ENCODE data around the gene RASSF5. TPM values are rescaled to one million over a fixed set of nuclear protein-coding genes. Genes with fewer than 3 reads are reported as not detected.

The RASSF5 gene
- total RNA-seq, 1 experiment from 2014 or later, result 2.1 TPM

- ChIA-PET CTCF (interaction anchor here (1.2 to 4.4 kb wide), 9 partner anchors 9 to 375 kb away, joined by 3 to 49 read pairs (median 5); partner anchors contain the start of gene IKBKE), POLR2A (no interaction called here)
- ATAC-seq, result peak; percentile 83
- H3K27ac Mint-ChIP-seq, result no peak overlapping the region
- peak overlapping the region; percentile 70 for H3K4me3 Mint-ChIP-seq
- peaks cover 36% of the 10 kb centered on the region for H3K27me3 Mint-ChIP-seq (ENCODE audit: low read depth)
- peak; percentile 73 for DNase-seq (ENCODE audit: low spot score)
- no peaks in the 10 kb centered on the region for H3K9me3 Mint-ChIP-seq
- no peaks in the 10 kb centered on the region for H3K36me3 Mint-ChIP-seq
- TF ChIP-seq NFYB (CRISPR knock-in tag; conservative IDR thresholded peaks at IDR 0.05; ENCODE audit: low read depth) (no peak), CDX4 (CRISPR knock-in tag; IDR thresholded peaks at IDR 0.05; ENCODE audit: borderline replicate concordance) (no peak), ETV6 (CRISPR knock-in tag; IDR thresholded peaks at IDR 0.05) (no peak), ZNF263 (CRISPR knock-in tag; IDR thresholded peaks at IDR 0.05; ENCODE audit: low read depth) (no peak), HMGXB4 (CRISPR knock-in tag; IDR thresholded peaks at IDR 0.05) (peak; percentile 77; the same call in 1 of the 2 replicates), RELA (CRISPR knock-in tag; IDR thresholded peaks at IDR 0.05; ENCODE audit: borderline replicate concordance) (no peak), E2F5 (CRISPR knock-in tag; IDR thresholded peaks at IDR 0.05) (0 out of 2 replicates have a peak, but pooled peaks have one; percentile 37), TCF7 (CRISPR knock-in tag; IDR thresholded peaks at IDR 0.05; ENCODE audit: low read depth) (no peak), RORB (CRISPR knock-in tag; IDR thresholded peaks at IDR 0.05) (no peak), TEAD4 (CRISPR knock-in tag; IDR thresholded peaks at IDR 0.05) (no peak), MAX (CRISPR knock-in tag; IDR thresholded peaks at IDR 0.05) (0 out of 2 replicates have a peak, but pooled peaks have one; percentile 23), ERG (CRISPR knock-in tag; IDR thresholded peaks at IDR 0.05) (no peak), ZNF425 (CRISPR knock-in tag; conservative IDR thresholded peaks at IDR 0.05) (no peak), NFE2L1 (CRISPR knock-in tag; IDR thresholded peaks at IDR 0.05) (no peak), STAT6 (CRISPR knock-in tag; conservative IDR thresholded peaks at IDR 0.05; ENCODE audit: low read depth) (no peak), SP1 (CRISPR knock-in tag; conservative IDR thresholded peaks at IDR 0.05) (no peak; the same call in 1 of the 2 replicates), USF1 (CRISPR knock-in tag; IDR thresholded peaks at IDR 0.05) (0 out of 2 replicates have a peak, but pooled peaks have one; percentile 22), FOXK1 (CRISPR knock-in tag; IDR thresholded peaks at IDR 0.05) (no peak), ELF4 (CRISPR knock-in tag; IDR thresholded peaks at IDR 0.05; ENCODE audit: low read depth) (no peak), GABPB1 (CRISPR knock-in tag; IDR thresholded peaks at IDR 0.05) (no peak), ATF2 (CRISPR knock-in tag; IDR thresholded peaks at IDR 0.05; ENCODE audit: borderline replicate concordance, low read depth) (no peak)
- H3K4me1 Mint-ChIP-seq, result peaks cover 35% of the 10 kb centered on the region
Measured at GRCh38 chr1:206556750-206557635, 49.7 kb downstream of the RASSF5 start.

Measured in WTC11 (cell line).